Measurements from ENCODE around the gene IGFN1. TPM values are rescaled to one million over a fixed set of nuclear protein-coding genes. Genes with fewer than 3 reads are reported as not detected.

The IGFN1 gene
- polyA plus RNA-seq, 1 of the 3 experiments (the other 2 are of a cell fraction), result 0.18 TPM

DNA sequence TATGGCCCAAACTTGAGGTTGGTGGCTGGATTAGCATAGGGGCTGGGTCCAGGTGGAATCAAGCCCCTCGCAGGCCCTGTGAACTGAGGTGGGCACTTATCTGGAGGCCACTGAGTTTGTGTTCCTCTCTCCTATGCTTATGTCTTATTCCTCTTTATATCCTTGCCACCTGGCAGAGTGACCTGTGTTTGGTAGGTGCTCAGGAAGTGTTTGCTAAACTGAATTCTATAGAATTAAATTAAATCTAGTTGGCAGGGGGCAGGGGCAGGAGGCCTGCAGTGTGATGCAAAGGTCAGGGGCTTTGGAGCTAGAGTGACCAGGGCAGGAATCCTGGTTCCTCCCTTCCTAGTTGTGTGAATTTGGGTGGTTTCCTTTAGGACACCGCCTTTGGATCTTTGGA is 35.3 kb upstream of the IGFN1 start:
- DNase-seq, result no peak
- H3K4me2 ChIP-seq, result no peak overlapping the region
- H3K4me1 ChIP-seq (ENCODE audit: control insufficient read depth in 1 of 2, insufficient read depth in 2 of 2, low read depth in 1 of 2, low read length in 1 of 2), result peaks cover 11 to 16% of the 10 kb centered on the region in 2 experiments; a peak in 3 of 4 replicates
- TF ChIP-seq TEAD4 (IDR thresholded peaks at IDR 0.05; ENCODE audit: borderline replicate concordance, insufficient read depth) (no peak), SIN3A (IDR thresholded peaks at IDR 0.05; ENCODE audit: borderline replicate concordance, low read depth, low read length) (no peak), FOXJ3 (CRISPR knock-in tag; IDR thresholded peaks at IDR 0.05) (no peak), USF2 (IDR thresholded peaks at IDR 0.05; ENCODE audit: borderline replicate concordance, low read depth, low read length) (no peak), TCF12 (IDR thresholded peaks at IDR 0.05) (no peak), TAF1 (IDR thresholded peaks at IDR 0.05; ENCODE audit: borderline replicate concordance, low read depth, low read length) (no peak), PBX3 (IDR thresholded peaks at IDR 0.05) (no peak), EZH2phosphoT487 (IDR thresholded peaks at IDR 0.05; ENCODE audit: borderline replicate concordance, low read depth) (no peak), GABPA (IDR thresholded peaks at IDR 0.05; ENCODE audit: low read depth) (no peak), SMC3 (IDR thresholded peaks at IDR 0.05; ENCODE audit: low read depth, low read length) (no peak)
- TF ChIP-seq, protein P1, sequence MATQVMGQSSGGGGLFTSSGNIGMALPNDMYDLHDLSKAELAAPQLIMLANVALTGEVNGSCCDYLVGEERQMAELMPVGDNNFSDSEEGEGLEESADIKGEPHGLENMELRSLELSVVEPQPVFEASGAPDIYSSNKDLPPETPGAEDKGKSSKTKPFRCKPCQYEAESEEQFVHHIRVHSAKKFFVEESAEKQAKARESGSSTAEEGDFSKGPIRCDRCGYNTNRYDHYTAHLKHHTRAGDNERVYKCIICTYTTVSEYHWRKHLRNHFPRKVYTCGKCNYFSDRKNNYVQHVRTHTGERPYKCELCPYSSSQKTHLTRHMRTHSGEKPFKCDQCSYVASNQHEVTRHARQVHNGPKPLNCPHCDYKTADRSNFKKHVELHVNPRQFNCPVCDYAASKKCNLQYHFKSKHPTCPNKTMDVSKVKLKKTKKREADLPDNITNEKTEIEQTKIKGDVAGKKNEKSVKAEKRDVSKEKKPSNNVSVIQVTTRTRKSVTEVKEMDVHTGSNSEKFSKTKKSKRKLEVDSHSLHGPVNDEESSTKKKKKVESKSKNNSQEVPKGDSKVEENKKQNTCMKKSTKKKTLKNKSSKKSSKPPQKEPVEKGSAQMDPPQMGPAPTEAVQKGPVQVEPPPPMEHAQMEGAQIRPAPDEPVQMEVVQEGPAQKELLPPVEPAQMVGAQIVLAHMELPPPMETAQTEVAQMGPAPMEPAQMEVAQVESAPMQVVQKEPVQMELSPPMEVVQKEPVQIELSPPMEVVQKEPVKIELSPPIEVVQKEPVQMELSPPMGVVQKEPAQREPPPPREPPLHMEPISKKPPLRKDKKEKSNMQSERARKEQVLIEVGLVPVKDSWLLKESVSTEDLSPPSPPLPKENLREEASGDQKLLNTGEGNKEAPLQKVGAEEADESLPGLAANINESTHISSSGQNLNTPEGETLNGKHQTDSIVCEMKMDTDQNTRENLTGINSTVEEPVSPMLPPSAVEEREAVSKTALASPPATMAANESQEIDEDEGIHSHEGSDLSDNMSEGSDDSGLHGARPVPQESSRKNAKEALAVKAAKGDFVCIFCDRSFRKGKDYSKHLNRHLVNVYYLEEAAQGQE (IDR thresholded peaks at IDR 0.05; ENCODE audit: low read depth, low read length), result no peak
- TF ChIP-seq, protein P2, sequence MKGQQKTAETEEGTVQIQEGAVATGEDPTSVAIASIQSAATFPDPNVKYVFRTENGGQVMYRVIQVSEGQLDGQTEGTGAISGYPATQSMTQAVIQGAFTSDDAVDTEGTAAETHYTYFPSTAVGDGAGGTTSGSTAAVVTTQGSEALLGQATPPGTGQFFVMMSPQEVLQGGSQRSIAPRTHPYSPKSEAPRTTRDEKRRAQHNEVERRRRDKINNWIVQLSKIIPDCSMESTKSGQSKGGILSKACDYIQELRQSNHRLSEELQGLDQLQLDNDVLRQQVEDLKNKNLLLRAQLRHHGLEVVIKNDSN (IDR thresholded peaks at IDR 0.05; ENCODE audit: borderline replicate concordance, low read depth), result no peak
- no peaks in the 10 kb centered on the region for H3K9me2 ChIP-seq
- no peak overlapping the region for H3K9ac ChIP-seq
- H3F3A ChIP-seq (replicated peaks; ENCODE audit: insufficient read depth), result no peaks in the 10 kb centered on the region
- H3K27ac ChIP-seq (ENCODE audit: low read depth in 2 of 2, low read length in 1 of 2), result no peak overlapping the region
- H3K4me3 ChIP-seq (ENCODE audit: low read depth in 2 of 2, low read length in 1 of 2), result no peak overlapping the region
- ChIA-PET POLR2A (no interaction called here), CTCF (interaction anchor here (2.8 to 3.0 kb wide), 2 partner anchors 16 to 99 kb away, joined by 7 to 15 read pairs; no protein-coding TSS in a partner anchor)
- 52% methylated on average over 2 of the region's 2 CpGs for WGBS (ENCODE audit: low lambda C conversion rate)
- peaks cover 10 to 19% of the 10 kb centered on the region in 2 experiments for H3K36me3 ChIP-seq (replicated peaks in 1 of 2; ENCODE audit: control insufficient read depth in 1 of 2, insufficient read depth in 2 of 2, low read length in 1 of 2)
- no peaks in the 10 kb centered on the region for H3K9me3 ChIP-seq
- H4K20me1 ChIP-seq (ENCODE audit: insufficient read depth), result no peaks in the 10 kb centered on the region
- H3K79me2 ChIP-seq (ENCODE audit: insufficient read depth), result peaks cover 15% of the 10 kb centered on the region
- no peaks in the 10 kb centered on the region for H3K27me3 ChIP-seq (ENCODE audit: insufficient read depth)
- H2AFZ ChIP-seq (ENCODE audit: low read depth), result no peak overlapping the region
